GM19452 (cell line): ENCODE measurements around the gene FBRS.
"Not testable (repeated sequence)": the region's sequence is repeated elsewhere in the genome, so short reads cannot be mapped to it uniquely, and the experiment has no call there.

Source experiments
- ATAC-seq: cut with Tn5 transposase; IDR thresholded peaks from one replicate; pipeline ENCODE4 v1.9.1; 2021; ENCODE audit not compliant: unreplicated experiment

The FBRS gene

GRCh38 chr16:30657866-30658730 is at the start of gene FBRS:
TSS of gene FBRS (plus strand) at chr16:30658431. CDS start at chr16:30659519, 1,088 bp downstream.
- peak; percentile 68 for ATAC-seq

DNA sequence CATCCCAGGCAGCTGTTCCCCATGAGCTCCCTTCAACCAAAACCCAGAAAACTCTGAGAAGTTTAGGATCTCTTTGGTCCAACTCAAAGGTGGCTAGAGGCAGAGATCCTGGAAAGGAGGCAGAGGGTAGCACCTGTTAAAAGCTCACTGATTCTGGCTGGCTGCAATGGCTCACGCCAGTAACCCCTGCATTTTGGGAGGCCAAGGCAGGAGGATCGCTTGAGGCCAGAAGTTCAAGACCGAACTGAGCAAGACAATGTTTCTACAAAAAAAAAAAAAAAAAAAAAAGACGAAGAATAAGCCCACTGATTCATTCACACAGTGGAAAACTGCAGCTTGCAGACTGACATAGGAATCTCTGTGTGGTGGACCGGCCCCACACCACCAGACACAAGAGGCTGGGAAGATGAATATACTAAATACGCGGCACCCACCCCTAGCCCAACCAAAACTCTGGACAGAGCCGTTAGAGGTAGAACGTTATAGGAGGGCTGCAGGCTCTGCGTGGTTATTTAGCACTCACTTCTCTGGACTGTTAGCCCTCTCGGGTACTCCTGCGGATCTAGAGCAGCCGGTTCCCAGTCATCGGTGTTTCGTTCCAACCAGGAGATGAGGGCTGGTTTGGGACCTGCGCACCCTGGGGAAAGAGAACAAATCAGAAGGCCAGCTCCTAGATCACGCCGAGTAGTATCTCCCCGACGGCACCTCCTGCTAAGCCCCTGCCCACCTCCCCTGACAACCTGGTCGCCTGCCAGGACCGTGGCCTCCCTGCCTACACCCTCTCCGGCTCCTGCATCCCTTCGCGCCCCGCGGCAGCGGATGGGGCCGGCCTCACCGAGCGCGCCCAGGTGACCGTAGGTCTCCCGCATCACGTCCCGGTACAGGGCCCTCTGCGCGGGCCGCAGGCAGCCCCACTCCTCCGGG is 49.0 kb upstream of the FBRS start:
- peak; percentile 29 for ATAC-seq

GRCh38 chr16:30609926-30610839 is 48.0 kb upstream of the FBRS start, which contains the start of gene ZNF689:
TSS of gene ZNF689 (minus strand) at chr16:30610389. CDS start at chr16:30610041, 348 bp downstream.
- ATAC-seq = peak; percentile 85

GRCh38 chr16:30615358-30616091 is 42.7 kb upstream of the FBRS start:
- ATAC-seq = no peak

- ATAC-seq = no peak
These were observed 39.0 kb upstream of the FBRS start for GRCh38 chr16:30619202-30619601.

DNA sequence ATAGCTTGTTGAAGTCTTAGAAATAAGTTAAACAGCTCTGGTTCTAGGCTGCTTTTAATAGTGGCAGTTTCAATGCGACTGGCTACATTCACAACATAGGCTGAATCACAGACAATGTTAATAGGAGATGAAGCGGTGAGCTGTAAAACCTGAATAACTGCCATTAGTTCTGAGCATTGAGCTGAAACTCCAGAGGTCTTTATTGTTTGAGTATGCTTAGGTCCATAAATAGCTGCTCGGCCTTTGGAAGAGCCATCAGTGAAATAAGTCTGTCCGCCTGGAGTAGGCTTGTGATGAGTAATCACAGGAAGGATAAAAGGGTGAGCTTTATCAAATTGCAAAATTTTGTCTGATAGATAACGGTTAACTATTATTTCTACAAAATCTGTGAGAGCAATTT is 38.6 kb upstream of the FBRS start:
- no peak for ATAC-seq

DNA sequence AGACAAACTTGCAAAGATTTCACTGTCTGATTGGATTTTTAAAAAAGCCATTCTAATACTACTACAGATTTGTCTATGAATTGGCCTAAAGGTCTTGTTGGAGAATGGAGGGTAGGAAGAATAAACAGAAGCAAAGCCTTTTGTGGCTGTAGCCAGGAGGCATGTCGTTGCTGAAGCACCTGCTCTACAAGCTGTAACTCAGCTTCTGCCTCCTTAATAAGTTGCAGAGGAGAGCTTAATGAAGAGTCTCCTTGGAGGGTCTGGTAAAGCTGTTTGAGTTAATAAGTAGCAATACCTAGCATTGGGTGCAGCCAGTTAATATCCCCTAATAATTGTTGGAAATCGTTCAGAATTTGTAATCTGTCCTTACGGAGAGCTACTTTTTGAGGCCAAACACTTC is 38.1 kb upstream of the FBRS start:
- no peak for ATAC-seq

DNA sequence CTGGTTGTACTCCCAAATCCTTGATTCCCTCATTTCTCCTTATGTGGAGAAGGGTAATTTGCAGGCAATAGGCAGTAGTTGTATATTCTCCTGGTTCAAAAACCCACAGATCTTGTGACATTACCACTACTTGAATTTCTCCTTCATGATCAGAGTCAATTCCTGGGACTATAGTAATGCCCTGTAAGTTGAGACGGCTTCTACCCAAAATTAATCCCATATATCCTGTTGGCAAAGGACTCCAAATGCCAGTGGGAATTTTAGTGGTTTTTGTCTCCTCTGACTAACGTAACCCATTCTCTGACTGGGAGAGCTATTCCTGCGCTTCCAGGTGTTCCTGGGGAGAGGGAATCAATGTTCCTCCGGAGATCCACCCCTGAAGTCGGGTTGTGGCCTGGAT is 36.5 kb upstream of the FBRS start:
- no peak for ATAC-seq

DNA sequence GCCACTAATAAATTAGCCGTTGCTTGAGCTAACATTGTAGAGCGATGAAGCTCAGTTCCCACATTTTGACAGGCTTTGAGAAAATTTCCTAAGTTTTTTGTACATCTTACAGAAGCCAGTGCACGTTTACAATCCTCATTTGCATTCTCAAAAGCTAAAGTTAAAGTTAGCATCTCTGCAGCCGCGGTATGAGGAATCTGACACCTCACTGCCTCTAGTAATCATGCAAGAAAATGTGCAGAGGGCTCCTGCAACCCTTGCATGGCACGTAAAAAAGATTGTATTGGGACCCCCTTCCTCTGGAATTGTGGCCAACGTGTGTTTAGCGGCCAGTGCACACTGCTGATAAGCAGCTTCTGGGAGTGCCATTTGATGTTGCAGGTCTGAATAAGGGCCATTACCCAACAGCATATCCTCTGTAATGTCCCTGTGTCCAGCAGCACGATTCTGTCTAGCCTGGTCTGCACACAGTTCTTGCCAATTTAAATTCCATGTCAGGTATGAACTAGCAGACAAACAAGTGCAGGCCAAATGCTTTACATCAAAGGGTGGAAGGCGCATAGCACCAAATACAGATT is 35.7 kb upstream of the FBRS start:
- no peak for ATAC-seq

DNA sequence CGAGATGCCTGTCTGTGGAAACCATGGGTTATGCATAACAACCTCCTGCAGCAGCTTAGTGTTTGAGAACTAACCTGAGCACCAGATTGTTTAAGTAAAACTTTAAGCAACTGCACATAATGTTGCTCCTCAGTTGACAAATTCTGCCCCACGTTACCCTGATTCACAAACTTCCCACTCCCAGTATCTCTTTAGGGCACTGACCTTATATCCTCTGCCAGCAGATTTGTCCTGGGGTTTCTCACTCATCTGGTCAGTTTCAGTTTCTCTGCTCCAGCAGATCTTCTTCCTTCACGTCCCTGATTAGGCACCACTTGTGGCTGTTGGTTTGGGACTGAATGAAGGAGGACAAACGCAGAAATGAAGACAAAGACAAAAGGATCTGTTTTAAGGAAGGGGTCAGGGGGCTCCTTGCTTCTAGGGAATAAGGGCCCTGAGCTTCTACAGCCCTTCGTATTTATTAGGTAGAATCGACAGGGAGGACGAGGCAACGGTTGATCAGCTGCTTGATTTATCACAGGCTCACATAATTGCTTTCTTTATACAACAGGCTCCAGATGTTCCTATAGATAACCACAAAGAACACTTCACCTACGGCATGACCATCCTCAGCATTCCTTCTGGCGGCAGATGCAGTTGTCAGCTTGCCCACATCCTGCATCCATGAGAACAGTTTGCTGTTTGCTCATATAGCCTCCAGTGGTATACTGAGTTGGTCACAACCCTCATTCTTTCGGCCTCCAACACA is 34.5 kb upstream of the FBRS start:
- ATAC-seq = no peak

DNA sequence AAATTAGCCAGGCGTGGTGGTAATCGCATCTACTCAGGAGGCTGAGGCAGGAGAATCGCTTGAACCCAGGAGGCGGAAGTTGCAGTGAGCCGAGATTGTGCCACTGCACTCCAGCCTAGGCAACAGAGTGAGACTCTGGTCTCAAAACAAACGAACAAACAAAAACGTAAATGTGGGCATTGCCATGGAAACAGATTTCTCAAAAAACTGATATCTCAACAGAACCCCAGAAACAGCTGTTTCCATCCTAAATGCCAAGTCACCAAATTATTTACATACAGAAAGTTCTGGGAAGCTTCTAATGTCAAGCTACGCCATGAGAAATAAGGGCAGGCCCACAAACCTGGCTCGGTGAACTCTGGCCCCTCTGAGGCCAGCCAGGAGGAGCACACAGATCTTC is 32.0 kb upstream of the FBRS start:
- ATAC-seq = no peak

DNA sequence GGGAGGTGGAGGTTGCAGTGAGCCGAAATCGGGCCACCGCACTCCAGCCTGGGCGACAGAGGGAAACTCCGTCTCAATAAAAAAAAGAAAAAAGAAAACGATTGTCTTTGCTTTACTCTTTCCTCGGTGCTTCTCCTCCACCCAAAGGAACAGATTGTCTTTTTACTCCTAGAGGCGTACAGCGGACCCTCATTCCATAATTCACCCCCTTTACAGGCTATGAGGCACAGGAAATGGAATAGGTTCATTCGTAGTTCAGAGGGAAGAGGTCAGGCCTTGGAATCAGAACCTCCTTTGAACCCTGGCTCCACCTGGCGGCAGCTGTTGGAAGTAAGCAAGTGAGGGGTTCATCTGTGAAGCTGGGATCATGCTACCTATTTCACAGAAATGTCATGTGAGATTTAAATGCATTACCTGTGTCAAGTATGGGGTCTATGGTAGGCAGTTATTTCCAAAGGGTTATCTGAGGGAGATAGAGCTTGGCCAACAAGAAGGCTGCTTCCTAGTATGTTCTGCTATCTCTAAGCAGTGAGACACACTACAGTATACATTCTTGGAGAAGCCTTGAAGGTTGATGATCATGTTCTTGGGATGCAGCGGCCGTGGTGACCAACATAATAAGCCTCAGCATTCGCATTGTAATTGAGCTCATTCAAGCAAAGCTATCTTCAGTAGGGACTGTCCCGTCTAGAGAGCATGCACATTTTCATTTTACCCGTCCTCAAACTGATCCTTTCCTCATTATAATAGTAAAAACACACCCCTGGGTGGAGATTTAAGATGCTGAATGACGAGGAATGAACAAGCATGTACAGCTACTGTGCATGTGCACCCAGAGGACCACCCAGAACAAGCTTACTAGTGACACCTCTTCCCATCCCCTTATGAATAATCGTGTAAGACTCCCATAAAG is 29.3 kb upstream of the FBRS start:
- no peak for ATAC-seq

DNA sequence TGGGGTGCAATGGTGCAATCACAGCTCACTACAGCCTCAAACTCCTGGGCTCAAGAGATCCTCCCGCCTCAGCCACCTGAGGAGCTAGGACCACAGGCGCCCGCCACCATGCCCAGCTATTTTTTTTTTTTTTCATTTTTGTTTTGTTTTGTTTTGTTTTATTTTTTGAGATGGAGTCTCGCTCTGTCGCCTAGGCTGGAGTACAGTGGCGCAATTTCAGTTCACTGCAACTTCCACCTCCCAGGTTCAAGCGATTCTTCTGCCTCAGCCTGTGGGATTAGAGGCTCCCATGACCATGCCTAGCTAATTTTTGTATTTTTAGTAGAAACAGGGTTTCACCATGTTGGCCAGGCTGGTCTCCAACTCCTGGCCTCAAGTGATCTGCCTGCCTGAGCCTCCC is 25.8 kb upstream of the FBRS start:
- not testable (repeated sequence) for ATAC-seq

DNA sequence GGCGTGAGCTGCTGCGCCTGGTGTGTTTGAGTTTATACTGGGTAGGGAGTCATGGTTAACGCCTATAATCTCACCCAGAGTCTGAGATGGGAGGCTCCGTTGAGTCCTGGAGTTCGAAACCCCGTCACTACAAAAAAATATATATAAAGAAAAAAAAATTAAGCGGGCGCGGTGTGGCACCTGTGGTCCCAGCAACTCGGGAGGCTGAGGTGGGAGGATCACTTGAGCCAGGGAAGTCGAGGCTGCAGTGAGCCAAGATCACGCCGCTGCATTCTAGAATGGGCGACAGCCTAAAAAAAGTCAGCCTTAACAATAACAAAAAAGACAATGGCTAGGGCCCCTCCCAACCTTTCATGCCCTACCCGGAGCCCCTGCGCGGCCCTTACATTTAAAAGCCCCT is 24.7 kb upstream of the FBRS start:
- ATAC-seq = no peak

DNA sequence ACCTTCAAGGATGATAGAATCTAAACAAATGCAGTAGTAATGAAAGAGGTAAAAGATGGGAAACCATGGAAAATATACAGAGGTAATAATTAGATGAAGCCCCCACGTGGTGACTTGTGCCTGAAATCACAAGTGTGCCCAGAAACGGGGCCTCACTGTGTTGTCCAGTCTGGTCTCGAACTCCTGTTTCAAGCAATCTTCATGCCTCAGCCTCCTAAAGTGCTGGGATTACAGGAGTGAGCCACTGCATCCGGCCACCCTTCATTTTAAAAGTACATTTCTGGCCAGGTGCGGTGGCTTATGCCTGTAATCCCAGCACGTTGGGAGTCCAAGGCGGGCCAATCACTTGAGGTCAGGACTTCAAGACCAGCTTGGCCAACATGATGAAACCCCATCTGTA is 21.6 kb upstream of the FBRS start:
- ATAC-seq = no peak

- not testable (repeated sequence) for ATAC-seq
These were observed 21.1 kb upstream of the FBRS start for GRCh38 chr16:30637139-30637538.

DNA sequence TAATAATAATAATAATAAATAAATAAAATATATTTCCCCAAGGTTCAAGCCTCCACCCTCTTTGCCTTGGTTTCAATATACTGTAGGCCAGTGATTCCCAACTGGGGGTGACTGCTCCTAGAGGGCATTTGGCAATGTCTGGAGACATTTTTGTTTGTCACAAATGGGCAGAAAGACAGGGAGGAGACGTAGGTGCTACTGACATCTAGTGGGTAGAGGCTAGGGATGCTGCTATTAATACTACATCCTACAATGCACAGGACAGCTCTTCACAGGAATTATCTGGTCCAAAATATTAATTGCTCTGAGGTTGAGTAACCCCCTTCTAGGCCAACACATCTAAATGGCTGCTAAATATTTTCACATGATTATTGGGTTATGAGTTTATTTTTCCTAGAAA is 20.3 kb upstream of the FBRS start:
- ATAC-seq = no peak

DNA sequence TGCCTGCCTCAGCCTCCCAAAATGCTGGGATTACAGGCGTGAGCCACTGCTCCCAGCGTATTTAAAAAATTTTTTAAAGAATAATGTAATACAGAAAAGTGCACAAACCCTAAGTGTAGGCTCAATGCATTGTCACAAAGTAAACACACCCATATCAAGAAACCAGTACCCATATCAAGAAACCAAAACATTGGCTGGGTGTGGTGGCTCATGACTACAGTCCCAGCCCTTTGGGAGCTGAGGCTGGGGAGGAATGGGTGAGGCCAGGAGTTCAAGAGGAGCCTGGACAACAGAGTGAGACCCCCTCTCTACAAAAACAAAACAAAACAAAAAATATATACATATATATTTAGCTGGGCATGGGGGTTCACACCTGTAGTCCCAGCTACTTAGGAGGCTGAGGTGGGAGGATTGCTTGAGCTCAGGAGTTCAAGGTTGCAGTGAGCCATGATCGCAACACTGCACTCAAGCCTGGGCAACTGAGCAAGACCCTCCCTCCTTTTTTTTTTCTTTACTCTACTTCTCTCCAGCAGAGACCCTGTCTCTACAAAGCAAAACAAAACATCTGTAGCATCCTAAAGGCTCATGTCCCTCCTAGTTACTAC is 16.8 kb upstream of the FBRS start:
- no peak for ATAC-seq
